ENCODE measurements around the gene RPS6KA2. TPM values are rescaled to one million over a fixed set of nuclear protein-coding genes. Genes with fewer than 3 reads are reported as not detected.
"Not testable (repeated sequence)": the region's sequence is repeated elsewhere in the genome, so short reads cannot be mapped to it uniquely, and the experiment has no call there.

Gene RPS6KA2
- total and polyA plus RNA-seq, 2 donors (not counting 1 experiment from before 2014, with no cell fraction given), result 2.2 to 16.0 TPM

DNA sequence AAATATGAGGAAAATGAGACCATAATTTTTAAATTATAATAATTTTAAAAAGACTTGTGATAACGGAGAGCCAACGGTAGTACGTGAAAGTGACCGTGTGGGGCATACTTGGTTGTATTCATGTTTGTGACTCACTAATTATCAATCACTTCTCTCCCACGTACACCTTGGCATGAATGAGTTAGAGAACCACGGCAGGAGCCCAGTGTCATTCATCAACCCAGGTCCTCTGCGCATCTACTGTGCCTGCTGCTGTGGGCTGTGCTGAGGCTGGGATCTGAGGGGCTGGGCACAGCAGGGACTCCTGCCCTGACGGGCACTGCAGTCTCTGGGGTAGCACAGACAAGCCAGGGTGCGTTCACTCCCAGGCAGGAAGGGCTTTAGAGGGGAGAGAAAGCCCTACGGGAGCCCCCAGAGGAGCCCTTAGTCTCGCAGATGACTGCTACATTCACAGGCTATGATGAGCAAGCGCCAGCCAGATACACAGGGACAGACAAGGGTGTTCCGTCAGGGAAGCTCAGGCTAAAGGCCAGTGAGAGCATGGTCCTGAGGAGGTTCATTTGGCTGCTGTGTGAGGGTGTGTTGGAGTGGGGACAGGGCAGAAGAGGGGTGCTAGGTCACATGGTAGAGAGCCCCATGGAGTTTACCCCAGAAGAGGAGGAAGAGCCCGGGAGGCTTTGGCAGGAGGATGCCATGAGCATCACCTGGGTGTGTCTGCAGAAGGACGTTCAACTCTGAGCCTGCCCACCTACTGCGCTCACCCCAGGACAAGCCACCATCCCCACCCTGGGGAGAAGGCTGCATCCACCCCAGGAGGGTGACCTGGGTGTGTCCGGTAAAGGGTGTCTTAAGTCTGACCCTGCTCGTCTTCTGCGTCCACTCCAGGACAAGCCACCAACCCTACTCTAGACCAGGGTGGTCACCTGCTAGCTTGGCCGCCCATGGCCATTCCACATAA, 8.2 kb upstream of the RPS6KA2 start:
- ATAC-seq (ENCODE audit: low read depth) (no peak), DNase-seq (no peak)
- Histone ChIP-seq H3K27me3 (replicated peaks in 1 of 4; ENCODE audit: control extremely low read depth in 1 of 4, control insufficient read depth in 3 of 4, insufficient read depth in 4 of 4, low read length in 3 of 4) (peaks cover 0 to 58% (median 30%) of the 10 kb centered on the region in 4 experiments), H3K27ac (ENCODE audit: low read length in 2 of 2) (no peak overlapping the region), H3K9ac (ENCODE audit: low read length) (no peak overlapping the region), H2AFZ (ENCODE audit: insufficient read depth, low read depth, low read length, poor library complexity, severe bottlenecking) (no peak overlapping the region), H3K4me2 (replicated peaks; ENCODE audit: low read depth, low read length, poor library complexity, severe bottlenecking) (no peak overlapping the region), H3K4me1 (ENCODE audit: control insufficient read depth in 2 of 2, insufficient read depth in 2 of 2, low read length in 2 of 2) (peaks cover 16 to 20% of the 10 kb centered on the region in 2 donors), H3K36me3 (replicated peaks in 1 of 2; ENCODE audit: control extremely low read depth in 1 of 2, control insufficient read depth in 1 of 2, extremely low read depth in 1 of 2, insufficient read depth in 2 of 2, low read length in 1 of 2) (no peaks in the 10 kb centered on the region), H3K9me3 (ENCODE audit: control extremely low read depth in 1 of 3, control insufficient read depth in 2 of 3, insufficient read depth in 1 of 3, low read length in 2 of 3) (no peaks in the 10 kb centered on the region), H3K79me2 (ENCODE audit: control insufficient read depth, insufficient read depth, low read length) (no peaks in the 10 kb centered on the region), H3K4me3 (ENCODE audit: control extremely low read depth in 1 of 5, extremely low read depth in 1 of 5, insufficient read depth in 1 of 5, low read depth in 2 of 5, low read length in 4 of 5) (no peak overlapping the region), H4K20me1 (ENCODE audit: control insufficient read depth, insufficient read depth, low read length, poor library complexity, severe bottlenecking) (no peaks in the 10 kb centered on the region)
- H3K27ac Mint-ChIP-seq, result no peak overlapping the region
- TF ChIP-seq EZH2 (IDR thresholded peaks at IDR 0.05; ENCODE audit: borderline replicate concordance, insufficient read depth, low read depth, low read length, poor library complexity, severe bottlenecking), result no peak
- TF ChIP-seq, protein P1, sequence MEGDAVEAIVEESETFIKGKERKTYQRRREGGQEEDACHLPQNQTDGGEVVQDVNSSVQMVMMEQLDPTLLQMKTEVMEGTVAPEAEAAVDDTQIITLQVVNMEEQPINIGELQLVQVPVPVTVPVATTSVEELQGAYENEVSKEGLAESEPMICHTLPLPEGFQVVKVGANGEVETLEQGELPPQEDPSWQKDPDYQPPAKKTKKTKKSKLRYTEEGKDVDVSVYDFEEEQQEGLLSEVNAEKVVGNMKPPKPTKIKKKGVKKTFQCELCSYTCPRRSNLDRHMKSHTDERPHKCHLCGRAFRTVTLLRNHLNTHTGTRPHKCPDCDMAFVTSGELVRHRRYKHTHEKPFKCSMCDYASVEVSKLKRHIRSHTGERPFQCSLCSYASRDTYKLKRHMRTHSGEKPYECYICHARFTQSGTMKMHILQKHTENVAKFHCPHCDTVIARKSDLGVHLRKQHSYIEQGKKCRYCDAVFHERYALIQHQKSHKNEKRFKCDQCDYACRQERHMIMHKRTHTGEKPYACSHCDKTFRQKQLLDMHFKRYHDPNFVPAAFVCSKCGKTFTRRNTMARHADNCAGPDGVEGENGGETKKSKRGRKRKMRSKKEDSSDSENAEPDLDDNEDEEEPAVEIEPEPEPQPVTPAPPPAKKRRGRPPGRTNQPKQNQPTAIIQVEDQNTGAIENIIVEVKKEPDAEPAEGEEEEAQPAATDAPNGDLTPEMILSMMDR (IDR thresholded peaks at IDR 0.05), result no peak
- peaks cover 24% of the 10 kb centered on the region for H3K4me1 Mint-ChIP-seq
- POLR2A ChIA-PET, result no interaction called here
- no peak overlapping the region for H3K4me3 Mint-ChIP-seq
- peaks cover 48% of the 10 kb centered on the region for H3K27me3 Mint-ChIP-seq
- no peaks in the 10 kb centered on the region for H3K9me3 Mint-ChIP-seq (ENCODE audit: insufficient read depth)
- WGBS (ENCODE audit: insufficient coverage), result 93% methylated on average over 13 of the region's 20 CpGs
- CTCF ChIA-PET, result no interaction called here
- intact Hi-C loops (cut with micrococcal nuclease), result no loop called here

DNA sequence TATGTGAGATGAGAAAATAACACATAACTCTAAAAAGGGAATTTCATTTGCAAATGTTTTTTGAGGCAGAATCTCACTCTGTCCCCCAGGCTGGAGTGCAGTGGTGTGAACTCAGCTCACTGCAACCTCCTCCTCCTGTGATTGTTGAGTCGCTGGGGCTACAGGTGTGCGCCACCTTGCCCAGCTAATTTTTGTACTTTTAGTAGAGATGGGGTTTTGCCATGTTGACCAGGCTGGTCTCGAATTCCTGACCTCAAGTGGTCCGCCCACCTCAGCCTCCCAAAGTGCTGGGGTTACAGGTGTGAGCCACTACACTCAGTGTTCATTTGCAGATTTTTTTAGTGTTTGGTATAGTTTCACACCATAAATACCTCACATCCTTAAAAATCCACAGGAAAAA, 7.5 kb upstream of the RPS6KA2 start:
- H3K4me2 ChIP-seq (replicated peaks; ENCODE audit: low read depth, low read length, poor library complexity, severe bottlenecking); H3K9me3 Mint-ChIP-seq (ENCODE audit: insufficient read depth); POLR2A ChIA-PET; ATAC-seq (ENCODE audit: low read depth); intact Hi-C loops (cut with micrococcal nuclease); H3K27ac ChIP-seq (ENCODE audit: low read length in 2 of 2); H4K20me1 ChIP-seq (ENCODE audit: control insufficient read depth, insufficient read depth, low read length, poor library complexity, severe bottlenecking); DNase-seq; H2AFZ ChIP-seq (ENCODE audit: insufficient read depth, low read depth, low read length, poor library complexity, severe bottlenecking); H3K4me3 Mint-ChIP-seq; CTCF ChIA-PET; H3K4me3 ChIP-seq (ENCODE audit: control extremely low read depth in 1 of 5, extremely low read depth in 1 of 5, insufficient read depth in 1 of 5, low read depth in 2 of 5, low read length in 4 of 5); H3K36me3 ChIP-seq (replicated peaks in 1 of 2; ENCODE audit: control extremely low read depth in 1 of 2, control insufficient read depth in 1 of 2, extremely low read depth in 1 of 2, insufficient read depth in 2 of 2, low read length in 1 of 2); H3K79me2 ChIP-seq (ENCODE audit: control insufficient read depth, insufficient read depth, low read length); H3K27ac Mint-ChIP-seq; H3K9ac ChIP-seq (ENCODE audit: low read length); H3K9me3 ChIP-seq (ENCODE audit: control extremely low read depth in 1 of 3, control insufficient read depth in 2 of 3, insufficient read depth in 1 of 3, low read length in 2 of 3): not testable (repeated sequence)
- peaks cover 0 to 58% (median 29%) of the 10 kb centered on the region in 4 experiments for H3K27me3 ChIP-seq (replicated peaks in 1 of 4; ENCODE audit: control extremely low read depth in 1 of 4, control insufficient read depth in 3 of 4, insufficient read depth in 4 of 4, low read length in 3 of 4)
- Mint-ChIP-seq H3K4me1 (peaks cover 21% of the 10 kb centered on the region), H3K27me3 (peaks cover 47% of the 10 kb centered on the region)
- H3K4me1 ChIP-seq (ENCODE audit: control insufficient read depth in 2 of 2, insufficient read depth in 2 of 2, low read length in 2 of 2), result peaks cover 14% of the 10 kb centered on the region in 2 donors
- WGBS (ENCODE audit: insufficient coverage), result no CpG with 5 or more reads among the region's 4 CpGs

All from B cell (primary cell).